ENCODE data around the gene TNC.
A peak's percentile ranks its signal among the peaks of the same experiment; 100 is the strongest.

Gene TNC

DNA sequence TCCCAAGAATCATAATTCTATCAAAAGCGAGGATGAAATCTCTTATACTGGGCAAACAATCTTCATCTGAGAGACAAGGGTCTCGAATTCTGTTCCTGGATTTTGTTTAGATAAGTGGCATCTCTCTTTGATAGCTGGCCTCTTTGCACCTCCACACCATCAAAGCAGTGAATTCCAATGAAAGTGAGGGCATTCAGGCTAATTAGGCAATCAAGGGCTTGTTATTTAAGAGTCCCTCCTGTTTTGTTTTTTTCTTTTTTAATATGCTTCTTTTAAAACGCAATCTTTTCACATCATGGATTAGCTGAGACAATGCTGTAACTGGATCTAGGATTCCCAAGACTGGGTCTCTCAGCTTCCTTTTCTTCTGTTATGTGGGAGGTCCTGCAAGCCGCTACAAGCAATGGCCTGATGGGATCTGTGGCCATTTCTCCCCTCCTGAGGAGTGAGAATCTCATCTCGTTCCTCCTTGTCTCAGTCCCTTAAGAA lies 67.9 kb downstream of the TNC start:
- TF ChIP-seq, protein P1, sequence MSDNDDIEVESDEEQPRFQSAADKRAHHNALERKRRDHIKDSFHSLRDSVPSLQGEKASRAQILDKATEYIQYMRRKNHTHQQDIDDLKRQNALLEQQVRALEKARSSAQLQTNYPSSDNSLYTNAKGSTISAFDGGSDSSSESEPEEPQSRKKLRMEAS (IDR thresholded peaks at IDR 0.05; ENCODE audit: low read depth, low read length): no peak
- TF ChIP-seq, protein P2, sequence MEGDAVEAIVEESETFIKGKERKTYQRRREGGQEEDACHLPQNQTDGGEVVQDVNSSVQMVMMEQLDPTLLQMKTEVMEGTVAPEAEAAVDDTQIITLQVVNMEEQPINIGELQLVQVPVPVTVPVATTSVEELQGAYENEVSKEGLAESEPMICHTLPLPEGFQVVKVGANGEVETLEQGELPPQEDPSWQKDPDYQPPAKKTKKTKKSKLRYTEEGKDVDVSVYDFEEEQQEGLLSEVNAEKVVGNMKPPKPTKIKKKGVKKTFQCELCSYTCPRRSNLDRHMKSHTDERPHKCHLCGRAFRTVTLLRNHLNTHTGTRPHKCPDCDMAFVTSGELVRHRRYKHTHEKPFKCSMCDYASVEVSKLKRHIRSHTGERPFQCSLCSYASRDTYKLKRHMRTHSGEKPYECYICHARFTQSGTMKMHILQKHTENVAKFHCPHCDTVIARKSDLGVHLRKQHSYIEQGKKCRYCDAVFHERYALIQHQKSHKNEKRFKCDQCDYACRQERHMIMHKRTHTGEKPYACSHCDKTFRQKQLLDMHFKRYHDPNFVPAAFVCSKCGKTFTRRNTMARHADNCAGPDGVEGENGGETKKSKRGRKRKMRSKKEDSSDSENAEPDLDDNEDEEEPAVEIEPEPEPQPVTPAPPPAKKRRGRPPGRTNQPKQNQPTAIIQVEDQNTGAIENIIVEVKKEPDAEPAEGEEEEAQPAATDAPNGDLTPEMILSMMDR (IDR thresholded peaks at IDR 0.05; ENCODE audit: low read depth, low read length): no peak
- TF ChIP-seq POLR2A (IDR thresholded peaks at IDR 0.05; ENCODE audit: extremely low read depth, insufficient read length) (no peak), MYC (IDR thresholded peaks at IDR 0.05; ENCODE audit: low read depth, low read length) (no peak)
- no peak overlapping the region for H3K4me3 ChIP-seq (ENCODE audit: low read depth, low read length)
- no peak for DNase-seq (ENCODE audit: low read depth)

DNA sequence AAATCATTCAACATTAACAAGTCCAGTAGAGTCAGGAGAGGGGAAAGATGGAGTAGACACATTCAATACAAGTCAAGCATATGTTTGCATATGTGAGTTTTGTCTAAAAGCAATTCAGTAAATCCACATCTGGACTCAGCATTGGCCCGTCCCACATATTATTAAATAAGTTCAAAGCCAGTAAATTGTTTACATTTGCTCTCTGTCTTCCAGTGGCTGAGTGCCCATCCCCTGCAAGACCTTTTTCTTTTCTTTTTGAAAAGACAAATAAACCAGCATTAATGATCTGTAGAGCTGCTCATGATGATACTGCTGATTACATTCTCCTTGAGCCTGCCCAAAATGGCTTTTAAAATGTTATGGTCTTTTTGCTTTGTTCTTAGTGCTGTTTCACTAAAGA lies 71.1 kb downstream of the TNC start:
- no peak for TF ChIP-seq MYC (IDR thresholded peaks at IDR 0.05; ENCODE audit: low read depth, low read length)
- TF ChIP-seq, protein P1 (IDR thresholded peaks at IDR 0.05; ENCODE audit: low read depth, low read length): no peak
- TF ChIP-seq POLR2A (IDR thresholded peaks at IDR 0.05; ENCODE audit: extremely low read depth, insufficient read length): no peak
- DNase-seq (ENCODE audit: low read depth): no peak
- no peak overlapping the region for H3K4me3 ChIP-seq (ENCODE audit: low read depth, low read length)

DNA sequence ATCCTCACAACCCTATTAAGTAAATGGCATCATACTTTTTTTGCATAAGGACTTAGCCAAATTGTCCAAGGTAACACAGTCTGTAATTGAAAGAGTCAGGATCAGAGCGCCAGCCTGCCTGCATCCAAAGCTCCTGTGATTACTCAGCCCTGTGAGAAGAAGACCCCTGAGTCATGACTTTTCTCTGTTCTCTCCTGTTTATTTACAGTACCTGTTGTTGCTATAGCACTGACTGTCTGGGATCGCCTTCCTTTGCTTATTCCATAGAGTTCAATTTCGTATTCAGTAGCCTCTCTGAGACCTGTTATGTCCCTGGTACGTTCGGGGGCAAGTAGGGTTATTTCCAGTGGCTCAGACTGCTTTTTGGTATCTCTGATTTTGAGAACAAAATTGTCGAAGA lies 71.8 kb downstream of the TNC start:
- no peak for TF ChIP-seq POLR2A (IDR thresholded peaks at IDR 0.05; ENCODE audit: extremely low read depth, insufficient read length)
- TF ChIP-seq, protein P1 (IDR thresholded peaks at IDR 0.05; ENCODE audit: low read depth, low read length): no peak
- TF ChIP-seq, protein P2 (IDR thresholded peaks at IDR 0.05; ENCODE audit: low read depth, low read length): no peak
- no peak for TF ChIP-seq MYC (IDR thresholded peaks at IDR 0.05; ENCODE audit: low read depth, low read length)
- H3K4me3 ChIP-seq (ENCODE audit: low read depth, low read length): no peak overlapping the region

DNA sequence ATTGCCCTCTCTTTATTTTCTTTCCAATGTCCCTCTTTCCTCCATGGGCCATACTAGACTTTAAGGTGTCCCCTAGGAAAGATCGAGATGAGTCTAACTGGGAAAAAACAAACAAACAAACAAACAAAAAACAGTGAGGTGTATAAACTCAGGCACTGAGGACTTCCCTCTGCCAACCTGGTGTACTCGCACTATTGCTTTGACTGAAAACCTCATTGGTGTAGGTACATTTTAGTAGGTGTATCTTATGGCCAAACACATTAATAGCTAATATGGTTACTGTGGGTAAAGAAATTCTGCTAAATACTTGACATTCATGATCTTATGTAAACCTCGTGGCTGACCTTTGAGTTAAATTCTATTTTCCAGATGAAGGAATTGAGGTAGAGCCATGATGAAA lies 74.3 kb downstream of the TNC start:
- H3K4me3 ChIP-seq (ENCODE audit: low read depth, low read length): no peak overlapping the region
- no peak for DNase-seq (ENCODE audit: low read depth)
- TF ChIP-seq MYC (IDR thresholded peaks at IDR 0.05; ENCODE audit: low read depth, low read length): no peak

More for the DNA sequence above, 71.8 kb downstream of the TNC start:
- DNase-seq (ENCODE audit: low read depth): no peak

DNA sequence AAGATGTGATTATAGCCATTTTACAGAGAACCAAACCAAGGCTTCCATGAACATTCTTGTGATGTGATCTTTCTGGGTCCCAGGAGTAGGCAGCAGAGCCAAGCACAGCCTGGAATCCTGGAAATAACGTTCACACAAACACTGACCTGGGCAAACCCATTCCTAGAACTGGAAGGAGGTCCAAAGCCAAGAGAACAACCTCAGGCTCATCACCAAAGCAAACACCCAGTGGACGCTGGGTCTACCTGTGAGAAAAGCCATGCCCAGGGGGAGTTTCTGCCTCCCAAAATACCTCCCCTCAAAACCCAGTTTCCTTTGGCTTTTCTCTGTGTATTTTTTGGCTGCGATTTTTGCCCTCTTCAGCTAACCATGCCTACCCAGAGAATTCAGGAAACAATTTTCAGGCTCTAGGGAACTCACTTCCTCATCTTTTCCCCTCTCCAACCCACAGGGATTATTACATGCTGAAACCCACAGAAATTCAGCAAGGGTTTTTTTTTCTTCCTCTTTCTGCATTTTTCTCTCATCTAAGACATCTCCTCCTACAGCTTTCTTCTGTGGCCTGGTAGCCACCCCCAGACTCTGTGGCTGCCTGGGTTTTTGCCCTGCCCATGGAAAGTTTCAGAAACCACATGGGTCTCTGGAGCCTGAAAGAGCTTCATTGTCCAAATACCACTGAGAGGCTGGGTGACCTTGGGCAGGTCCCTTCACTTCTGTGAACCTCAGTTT lies 75.0 kb downstream of the TNC start:
- TF ChIP-seq, protein P1 (IDR thresholded peaks at IDR 0.05; ENCODE audit: low read depth, low read length): no peak
- TF ChIP-seq, protein P2 (IDR thresholded peaks at IDR 0.05; ENCODE audit: low read depth, low read length): no peak
- no peak for TF ChIP-seq MYC (IDR thresholded peaks at IDR 0.05; ENCODE audit: low read depth, low read length)
- no peak overlapping the region for H3K4me3 ChIP-seq (ENCODE audit: low read depth, low read length)
- peak; percentile 80 for DNase-seq (ENCODE audit: low read depth)

DNA sequence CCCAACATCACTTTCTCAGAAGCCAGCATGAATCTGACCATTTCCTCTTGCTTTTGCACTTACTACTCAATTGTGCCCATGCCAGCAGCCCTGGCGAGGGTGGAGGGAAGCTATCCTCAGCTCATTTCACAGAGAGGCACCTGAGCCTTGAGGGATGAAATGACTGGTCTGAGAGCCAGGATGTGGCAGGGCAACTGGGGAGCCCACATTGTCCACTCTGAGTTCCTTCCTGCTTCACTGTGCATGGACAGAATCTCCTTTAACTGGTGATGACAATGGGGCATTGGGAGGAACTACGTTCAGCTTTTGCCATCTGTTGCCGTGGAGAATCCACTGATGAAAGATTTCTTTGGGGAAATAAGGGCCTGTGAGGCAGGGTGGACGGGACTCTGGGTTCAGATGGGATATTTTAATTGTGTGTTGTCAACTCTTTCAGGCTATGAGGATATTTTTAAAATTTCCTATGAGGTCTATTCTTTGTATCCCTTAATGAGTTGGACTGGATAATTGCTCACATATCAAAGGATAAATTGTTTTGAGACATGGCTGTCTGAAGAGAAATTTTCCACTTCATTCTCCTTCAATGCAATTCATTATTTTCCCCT lies 78.3 kb downstream of the TNC start:
- DNase-seq (ENCODE audit: low read depth): no peak
- no peak overlapping the region for H3K4me3 ChIP-seq (ENCODE audit: low read depth, low read length)
- TF ChIP-seq, protein P1 (IDR thresholded peaks at IDR 0.05; ENCODE audit: low read depth, low read length): no peak
- TF ChIP-seq MYC (IDR thresholded peaks at IDR 0.05; ENCODE audit: low read depth, low read length): no peak
- TF ChIP-seq, protein P2 (IDR thresholded peaks at IDR 0.05; ENCODE audit: low read depth, low read length): no peak
- TF ChIP-seq POLR2A (IDR thresholded peaks at IDR 0.05; ENCODE audit: extremely low read depth, insufficient read length): no peak
